ENCODE data around the gene DMRTC2. TPM values are rescaled to one million over a fixed set of nuclear protein-coding genes. Genes with fewer than 3 reads are reported as not detected.

The DMRTC2 gene
- polyA plus RNA-seq, 1 donor (not counting 4 experiments of a cell fraction or from before 2014, with no cell fraction given): not detected

DNA sequence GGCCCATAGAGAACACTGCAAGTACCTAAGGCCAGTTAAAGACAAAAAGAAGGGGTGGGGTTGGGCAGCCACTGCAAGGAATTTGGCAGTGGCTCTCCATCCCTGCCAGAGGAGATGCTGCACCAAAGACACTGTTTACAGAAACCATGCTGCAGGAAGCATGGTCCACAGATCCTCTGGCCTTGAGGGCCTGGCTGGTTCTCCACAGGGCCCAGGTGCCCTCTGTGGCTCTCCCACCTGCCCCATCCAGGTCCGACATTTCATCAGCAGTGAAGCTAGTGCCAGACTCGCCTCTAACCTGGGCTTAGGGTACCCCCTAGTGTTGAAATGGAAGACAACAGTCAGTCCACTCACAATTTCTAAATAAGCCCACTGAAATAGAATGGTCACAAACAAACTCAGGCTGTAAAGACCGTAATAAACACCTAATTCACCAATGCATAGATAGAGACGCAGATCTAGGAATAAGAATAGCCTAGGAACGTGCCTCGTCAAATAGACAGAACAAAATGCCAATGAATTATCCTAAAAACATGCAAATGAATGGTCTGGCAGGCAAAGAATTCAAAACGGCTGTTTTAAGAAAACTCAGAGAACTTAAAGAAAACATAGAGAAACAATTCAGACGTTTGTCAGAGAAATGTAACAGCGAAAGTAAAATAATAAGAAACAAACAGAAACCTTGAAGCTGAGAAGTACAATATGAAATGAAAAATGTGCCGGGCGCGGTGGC lies 23.7 kb upstream of the DMRTC2 start:
- no peak for DNase-seq (ENCODE audit: low read depth, low spot score)
- H3K9me1 ChIP-seq (ENCODE audit: control insufficient read depth, extremely low read depth, insufficient read depth, low read length): no peaks in the 10 kb centered on the region
- TF ChIP-seq, protein P1, sequence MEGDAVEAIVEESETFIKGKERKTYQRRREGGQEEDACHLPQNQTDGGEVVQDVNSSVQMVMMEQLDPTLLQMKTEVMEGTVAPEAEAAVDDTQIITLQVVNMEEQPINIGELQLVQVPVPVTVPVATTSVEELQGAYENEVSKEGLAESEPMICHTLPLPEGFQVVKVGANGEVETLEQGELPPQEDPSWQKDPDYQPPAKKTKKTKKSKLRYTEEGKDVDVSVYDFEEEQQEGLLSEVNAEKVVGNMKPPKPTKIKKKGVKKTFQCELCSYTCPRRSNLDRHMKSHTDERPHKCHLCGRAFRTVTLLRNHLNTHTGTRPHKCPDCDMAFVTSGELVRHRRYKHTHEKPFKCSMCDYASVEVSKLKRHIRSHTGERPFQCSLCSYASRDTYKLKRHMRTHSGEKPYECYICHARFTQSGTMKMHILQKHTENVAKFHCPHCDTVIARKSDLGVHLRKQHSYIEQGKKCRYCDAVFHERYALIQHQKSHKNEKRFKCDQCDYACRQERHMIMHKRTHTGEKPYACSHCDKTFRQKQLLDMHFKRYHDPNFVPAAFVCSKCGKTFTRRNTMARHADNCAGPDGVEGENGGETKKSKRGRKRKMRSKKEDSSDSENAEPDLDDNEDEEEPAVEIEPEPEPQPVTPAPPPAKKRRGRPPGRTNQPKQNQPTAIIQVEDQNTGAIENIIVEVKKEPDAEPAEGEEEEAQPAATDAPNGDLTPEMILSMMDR (optimal IDR thresholded peaks at IDR 0.05 in 1 of 3, IDR thresholded peaks at IDR 0.05 in 1 of 3, conservative IDR thresholded peaks at IDR 0.05 in 1 of 3; ENCODE audit: extremely low read depth in 1 of 3, insufficient read depth in 2 of 3, low read length in 3 of 3): peak; percentile 61 to 75 (median 74)
- TF ChIP-seq EZH2 (IDR thresholded peaks at IDR 0.05; ENCODE audit: low read length): no peak
- FAIRE-seq: no peak
- H2AFZ ChIP-seq (ENCODE audit: control insufficient read depth, low read length): no peak overlapping the region
- no peaks in the 10 kb centered on the region for H3K36me3 ChIP-seq (ENCODE audit: control insufficient read depth in 2 of 2, extremely low read depth in 1 of 2, insufficient read depth in 2 of 2, low read length in 2 of 2)
- no peaks in the 10 kb centered on the region for H3K9me3 ChIP-seq (ENCODE audit: control insufficient read depth, low read depth, low read length)
- H3K4me3 ChIP-seq (ENCODE audit: control insufficient read depth in 2 of 3, extremely low read depth in 1 of 3, insufficient read depth in 2 of 3, low read depth in 1 of 3, low read length in 3 of 3): no peak overlapping the region
- H3K27ac ChIP-seq (ENCODE audit: control insufficient read depth, insufficient read depth, low read length): no peak overlapping the region
- H3K9ac ChIP-seq (ENCODE audit: control insufficient read depth, extremely low read depth, insufficient read depth, low read length): no peak overlapping the region
- no peaks in the 10 kb centered on the region for H3K79me2 ChIP-seq (ENCODE audit: control insufficient read depth, insufficient read depth, low read length)
- no peak overlapping the region for H3K4me2 ChIP-seq (ENCODE audit: control insufficient read depth, extremely low read depth, insufficient read depth, low read depth, low read length)
- H3K27me3 ChIP-seq (ENCODE audit: control insufficient read depth, extremely low read depth, insufficient read depth, low read length): no peaks in the 10 kb centered on the region
- dilution Hi-C loops (cut with MboI; ENCODE audit: extremely low pct_ligation_motif_present, low sequenced_read_pairs): no loop called here
- H4K20me1 ChIP-seq (ENCODE audit: control insufficient read depth, extremely low read depth, insufficient read depth, low read length): no peaks in the 10 kb centered on the region
- H3K4me1 ChIP-seq (ENCODE audit: control insufficient read depth, extremely low read depth, insufficient read depth, low read length): no peaks in the 10 kb centered on the region

DNA sequence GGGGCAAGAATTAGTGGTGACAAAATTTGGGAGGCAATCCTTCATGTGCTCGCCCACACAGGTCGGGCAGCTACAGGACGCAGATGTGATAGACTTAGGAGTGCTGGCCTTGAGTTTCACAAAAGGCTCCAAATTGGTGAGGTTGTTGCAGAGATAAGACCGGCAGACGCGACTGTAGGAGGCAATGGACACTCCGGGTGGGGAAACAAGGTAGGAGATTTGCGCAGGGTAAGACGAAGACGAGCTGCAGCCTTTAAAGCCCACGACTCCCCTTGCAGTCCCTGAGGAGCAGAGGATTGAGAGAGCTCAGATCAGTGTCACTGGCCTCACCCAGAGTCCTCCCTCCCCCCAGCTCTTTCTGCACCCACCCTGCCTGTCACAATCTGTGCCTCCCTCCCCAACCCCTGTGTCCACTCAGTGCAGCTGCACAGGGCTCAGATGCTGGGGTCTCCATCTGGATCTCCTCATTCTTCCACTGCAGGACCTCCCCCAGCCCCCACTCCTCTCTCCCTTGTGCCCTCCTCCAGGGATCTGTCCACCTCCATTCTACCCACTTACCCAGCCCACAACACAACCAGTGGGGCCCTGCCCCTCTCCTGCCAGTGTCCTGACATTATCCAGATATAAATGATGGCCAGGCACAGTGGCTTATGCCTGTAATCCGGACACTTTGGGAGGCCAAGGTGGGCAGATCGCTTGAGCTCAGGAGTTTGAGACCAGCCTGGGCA lies 6.7 kb upstream of the DMRTC2 start:
- no peaks in the 10 kb centered on the region for H3K9me3 ChIP-seq (ENCODE audit: control insufficient read depth, low read depth, low read length)
- dilution Hi-C loops (cut with MboI; ENCODE audit: extremely low pct_ligation_motif_present, low sequenced_read_pairs): no loop called here
- no peak for TF ChIP-seq EZH2 (IDR thresholded peaks at IDR 0.05; ENCODE audit: low read length)
- TF ChIP-seq, protein P1 (optimal IDR thresholded peaks at IDR 0.05 in 1 of 3, IDR thresholded peaks at IDR 0.05 in 1 of 3, conservative IDR thresholded peaks at IDR 0.05 in 1 of 3; ENCODE audit: extremely low read depth in 1 of 3, insufficient read depth in 2 of 3, low read length in 3 of 3): no peak
- no peak overlapping the region for H3K4me3 ChIP-seq (ENCODE audit: control insufficient read depth in 2 of 3, extremely low read depth in 1 of 3, insufficient read depth in 2 of 3, low read depth in 1 of 3, low read length in 3 of 3)
- no peaks in the 10 kb centered on the region for H3K36me3 ChIP-seq (ENCODE audit: control insufficient read depth in 2 of 2, extremely low read depth in 1 of 2, insufficient read depth in 2 of 2, low read length in 2 of 2)
- no peak overlapping the region for H3K9ac ChIP-seq (ENCODE audit: control insufficient read depth, extremely low read depth, insufficient read depth, low read length)
- no peaks in the 10 kb centered on the region for H3K79me2 ChIP-seq (ENCODE audit: control insufficient read depth, insufficient read depth, low read length)
- H3K4me2 ChIP-seq (ENCODE audit: control insufficient read depth, extremely low read depth, insufficient read depth, low read depth, low read length): no peak overlapping the region
- DNase-seq (ENCODE audit: low read depth, low spot score) (no peak), FAIRE-seq (no peak)
- no peaks in the 10 kb centered on the region for H3K4me1 ChIP-seq (ENCODE audit: control insufficient read depth, extremely low read depth, insufficient read depth, low read length)
- H2AFZ ChIP-seq (ENCODE audit: control insufficient read depth, low read length): no peak overlapping the region
- H4K20me1 ChIP-seq (ENCODE audit: control insufficient read depth, extremely low read depth, insufficient read depth, low read length): no peaks in the 10 kb centered on the region
- no peak overlapping the region for H3K27ac ChIP-seq (ENCODE audit: control insufficient read depth, insufficient read depth, low read length)
- H3K9me1 ChIP-seq (ENCODE audit: control insufficient read depth, extremely low read depth, insufficient read depth, low read length): no peaks in the 10 kb centered on the region
- H3K27me3 ChIP-seq (ENCODE audit: control insufficient read depth, extremely low read depth, insufficient read depth, low read length): peaks cover 17% of the 10 kb centered on the region

Data from keratinocyte (primary cell).